Esophagus muscularis mucosa (tissue), 3 donors: ENCODE measurements around the gene SMARCC1.

Source experiments
- POLR2A ChIP-seq: fragments of 450-650 bp; IDR thresholded peaks from one replicate; pipeline ENCODE4 v1.6.1; 2017; ENCODE audit warnings: antibody characterized with exemption, moderate library complexity, mild to moderate bottlenecking, low read depth
- TF ChIP-seq, protein P1 (sequence below), 3 experiments: fragments of 200-600 bp in 2 of 3; fragments of 450-650 bp in 1 of 3; sonication (generic) in 2 of 3; IDR thresholded peaks; one replicate each; pipeline ENCODE4 v1.5.1; 2017 to 2019; ENCODE audit warnings: antibody characterized with exemption in 3 of 3, mild to moderate bottlenecking in 2 of 3, moderate library complexity in 1 of 3

DNA sequence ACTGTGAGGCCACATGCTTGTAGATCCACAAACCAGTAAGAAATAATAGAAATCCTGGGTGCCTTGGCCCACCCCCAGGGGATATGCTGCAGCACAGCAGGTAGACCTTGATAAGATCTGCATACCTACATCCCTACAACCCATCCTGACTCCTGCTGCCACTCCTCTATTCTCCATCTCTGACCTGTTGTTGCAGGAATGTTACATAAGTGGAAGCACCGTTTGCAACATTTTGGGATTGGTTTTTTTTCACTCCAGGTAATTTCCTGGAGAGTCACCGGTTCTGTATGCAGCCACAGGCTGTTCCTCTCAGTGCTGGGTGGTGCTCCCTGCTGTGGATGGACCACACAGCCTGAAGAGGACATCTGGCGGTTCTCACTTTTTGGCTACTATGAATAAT is 186.9 kb downstream of the SMARCC1 start:
- TF ChIP-seq, protein P1, sequence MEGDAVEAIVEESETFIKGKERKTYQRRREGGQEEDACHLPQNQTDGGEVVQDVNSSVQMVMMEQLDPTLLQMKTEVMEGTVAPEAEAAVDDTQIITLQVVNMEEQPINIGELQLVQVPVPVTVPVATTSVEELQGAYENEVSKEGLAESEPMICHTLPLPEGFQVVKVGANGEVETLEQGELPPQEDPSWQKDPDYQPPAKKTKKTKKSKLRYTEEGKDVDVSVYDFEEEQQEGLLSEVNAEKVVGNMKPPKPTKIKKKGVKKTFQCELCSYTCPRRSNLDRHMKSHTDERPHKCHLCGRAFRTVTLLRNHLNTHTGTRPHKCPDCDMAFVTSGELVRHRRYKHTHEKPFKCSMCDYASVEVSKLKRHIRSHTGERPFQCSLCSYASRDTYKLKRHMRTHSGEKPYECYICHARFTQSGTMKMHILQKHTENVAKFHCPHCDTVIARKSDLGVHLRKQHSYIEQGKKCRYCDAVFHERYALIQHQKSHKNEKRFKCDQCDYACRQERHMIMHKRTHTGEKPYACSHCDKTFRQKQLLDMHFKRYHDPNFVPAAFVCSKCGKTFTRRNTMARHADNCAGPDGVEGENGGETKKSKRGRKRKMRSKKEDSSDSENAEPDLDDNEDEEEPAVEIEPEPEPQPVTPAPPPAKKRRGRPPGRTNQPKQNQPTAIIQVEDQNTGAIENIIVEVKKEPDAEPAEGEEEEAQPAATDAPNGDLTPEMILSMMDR (IDR thresholded peaks at IDR 0.05), result no peak
- no peak for TF ChIP-seq POLR2A
